ENCODE measurements around the gene CLTCL1.
"Not testable (repeated sequence)": the region's sequence is repeated elsewhere in the genome, so short reads cannot be mapped to it uniquely, and the experiment has no call there.

CLTCL1 gene

DNA sequence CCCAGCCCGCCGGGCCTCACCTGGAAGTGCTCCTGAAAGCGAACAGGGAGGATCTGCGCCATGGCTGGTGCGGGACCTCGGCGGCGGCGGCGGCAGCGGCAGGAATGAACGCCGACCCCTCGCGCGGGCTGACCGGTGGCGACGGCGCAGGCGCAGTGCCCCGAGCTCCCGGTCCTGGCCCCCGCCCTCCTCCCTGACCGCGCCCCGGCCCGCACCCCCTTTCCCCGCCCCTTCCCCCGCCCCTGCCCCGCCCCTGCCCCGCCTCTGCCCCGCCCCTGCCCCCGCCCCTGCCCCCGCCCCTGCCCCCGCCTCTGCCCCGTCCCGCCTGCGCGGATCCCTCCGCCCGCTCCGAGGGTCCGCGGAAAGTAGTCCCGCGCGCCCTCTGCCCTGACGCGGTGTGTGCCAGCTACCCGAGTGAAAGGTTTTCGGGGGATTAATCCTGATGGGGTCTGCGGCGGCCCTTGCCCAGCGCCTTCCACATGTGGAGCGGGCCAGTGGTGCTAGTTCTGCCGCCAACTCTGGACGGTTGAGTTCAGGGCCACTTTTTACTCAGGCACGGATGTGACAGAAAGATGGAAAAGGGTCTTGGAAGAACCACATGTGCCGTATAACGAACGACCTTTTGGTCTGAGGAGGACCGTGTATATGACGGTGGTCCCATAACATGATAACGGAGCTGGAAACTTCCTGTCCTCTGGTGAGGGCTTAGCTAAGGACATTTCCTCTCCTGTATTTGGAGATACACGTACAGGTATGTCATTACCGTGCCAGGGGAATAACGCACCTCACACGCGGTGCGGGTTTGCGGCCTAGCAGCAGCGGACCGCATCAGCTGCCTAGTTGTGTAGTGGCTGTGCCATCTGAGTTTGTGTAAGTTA lies at the start of gene CLTCL1:
Gene CLTCL1 (minus strand): TSS at position 140 of the 878 bp plus-strand sequence. CDS start 78 bp downstream, at position 62.
- no peaks in the 10 kb centered on the region for H3K9me3 ChIP-seq (ENCODE audit: insufficient read depth, low read depth, low read length)
- peak within 1 kb of the TSS; percentile 85 for H3K4me3 ChIP-seq (ENCODE audit: low read length)
- peaks cover 14% of the 10 kb centered on the region for H3K4me1 ChIP-seq (ENCODE audit: insufficient read depth, low read length)
- peaks cover 27% of the 10 kb centered on the region for H3K27me3 ChIP-seq (ENCODE audit: insufficient read depth, low read length)
- H3K27ac ChIP-seq (ENCODE audit: low read length): no peak within 1 kb of the TSS
- H3K9ac ChIP-seq (ENCODE audit: low read depth, low read length): peak within 1 kb of the TSS; percentile 75; the same call in 1 of the 2 replicates
- 0 out of 2 replicates have a peak, but pooled peaks cover 6% of the 10 kb centered on the region for H3K36me3 ChIP-seq (ENCODE audit: insufficient read depth, low read depth, low read length)

DNA sequence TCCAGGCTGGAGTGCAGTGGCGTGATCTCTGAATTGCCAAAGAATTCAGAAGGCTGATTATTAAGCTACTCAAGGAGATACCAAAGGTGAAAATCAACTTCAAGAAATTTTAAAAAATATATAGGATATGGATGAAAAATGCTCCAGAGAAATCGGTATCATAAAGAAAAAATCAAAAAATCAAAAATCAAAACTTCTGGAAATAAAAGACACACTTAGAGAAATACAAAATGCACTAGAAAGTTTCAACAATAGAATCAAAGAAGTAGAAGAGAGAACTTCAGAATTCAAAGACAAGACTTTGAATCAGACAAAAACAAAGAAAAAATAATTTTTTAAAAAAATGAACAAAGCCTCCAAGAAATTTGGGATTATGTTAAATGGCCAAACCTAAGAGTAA lies 45.6 kb upstream of the CLTCL1 start:
- Histone ChIP-seq H3K4me3 (ENCODE audit: low read length) (no peak overlapping the region), H3K36me3 (ENCODE audit: insufficient read depth, low read depth, low read length) (peaks cover 45% of the 10 kb centered on the region), H3K27me3 (ENCODE audit: insufficient read depth, low read length) (no peaks in the 10 kb centered on the region), H3K4me1 (ENCODE audit: insufficient read depth, low read length) (no peaks in the 10 kb centered on the region), H3K27ac (ENCODE audit: low read length) (no peak overlapping the region), H3K9ac (ENCODE audit: low read depth, low read length) (no peak overlapping the region), H3K9me3 (ENCODE audit: insufficient read depth, low read depth, low read length) (no peaks in the 10 kb centered on the region)

DNA sequence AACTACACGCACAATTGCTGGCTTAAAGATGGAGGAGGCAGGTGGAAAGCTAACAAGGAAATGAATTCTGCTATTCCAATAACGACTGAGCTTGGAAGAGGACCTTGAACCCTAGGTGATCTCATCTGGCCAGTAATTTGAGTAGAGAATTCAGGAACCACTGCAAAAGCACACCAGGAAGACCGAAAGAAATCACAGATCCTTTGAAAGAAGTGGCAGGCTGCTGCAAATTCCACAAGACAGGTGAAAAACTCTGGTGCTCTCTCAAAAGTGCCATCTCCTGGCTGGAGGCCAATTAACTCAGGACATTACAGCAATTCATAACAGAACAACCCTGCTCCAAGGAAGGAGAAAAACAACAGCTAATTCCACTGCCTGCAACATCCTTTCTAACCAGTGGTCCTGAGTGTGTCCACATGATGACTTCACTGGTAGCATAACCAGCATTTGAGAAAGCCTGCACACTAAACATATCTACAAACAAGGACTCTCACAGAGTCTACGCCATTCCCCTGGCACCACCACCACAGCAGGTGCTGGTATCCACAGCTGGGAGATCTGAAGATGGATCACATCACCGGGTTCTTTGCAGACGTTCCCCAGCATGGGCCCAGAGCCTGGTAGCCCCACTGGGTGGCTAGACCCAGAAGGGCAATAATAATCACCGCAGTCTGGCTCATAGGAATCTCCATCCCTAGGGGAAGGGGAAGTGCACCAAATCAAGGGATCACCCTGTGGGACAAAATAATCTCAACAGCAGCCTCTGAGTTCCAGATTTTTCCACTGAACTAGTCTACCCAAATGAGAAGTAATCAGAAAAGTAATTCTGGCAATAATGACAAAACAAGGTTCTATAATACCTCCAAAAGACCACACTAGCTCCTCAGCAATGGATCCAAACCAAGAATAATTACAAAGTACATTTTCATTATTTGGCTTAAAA lies 44.9 kb upstream of the CLTCL1 start:
- no peaks in the 10 kb centered on the region for H3K27me3 ChIP-seq (ENCODE audit: insufficient read depth, low read length)
- H3K4me1 ChIP-seq (ENCODE audit: insufficient read depth, low read length): no peaks in the 10 kb centered on the region
- H3K9me3 ChIP-seq (ENCODE audit: insufficient read depth, low read depth, low read length): no peaks in the 10 kb centered on the region
- no peak overlapping the region for H3K4me3 ChIP-seq (ENCODE audit: low read length)
- H3K9ac ChIP-seq (ENCODE audit: low read depth, low read length): no peak overlapping the region
- peaks cover 50% of the 10 kb centered on the region for H3K36me3 ChIP-seq (ENCODE audit: insufficient read depth, low read depth, low read length)
- no peak overlapping the region for H3K27ac ChIP-seq (ENCODE audit: low read length)

DNA sequence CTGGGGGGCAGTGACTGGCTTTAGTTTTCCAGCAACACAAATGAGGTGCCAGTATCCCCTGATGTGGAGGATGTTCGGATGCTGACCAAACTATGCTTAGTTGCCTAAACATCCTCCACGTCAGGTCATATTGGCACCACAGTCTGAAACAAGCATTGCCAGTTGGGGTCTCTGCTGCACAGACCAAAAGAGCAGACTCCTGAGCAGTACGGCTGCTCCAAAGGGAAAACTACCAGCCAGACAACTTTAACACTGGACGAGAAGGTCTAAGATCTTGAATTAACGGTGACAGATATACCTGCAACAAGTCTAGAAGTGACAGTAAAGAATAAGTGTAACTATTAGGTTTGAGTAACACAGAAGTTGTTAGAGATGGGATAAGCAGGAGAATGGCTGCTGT lies 40.5 kb upstream of the CLTCL1 start:
- H3K36me3 ChIP-seq (ENCODE audit: insufficient read depth, low read depth, low read length): peaks cover 66% of the 10 kb centered on the region

DNA sequence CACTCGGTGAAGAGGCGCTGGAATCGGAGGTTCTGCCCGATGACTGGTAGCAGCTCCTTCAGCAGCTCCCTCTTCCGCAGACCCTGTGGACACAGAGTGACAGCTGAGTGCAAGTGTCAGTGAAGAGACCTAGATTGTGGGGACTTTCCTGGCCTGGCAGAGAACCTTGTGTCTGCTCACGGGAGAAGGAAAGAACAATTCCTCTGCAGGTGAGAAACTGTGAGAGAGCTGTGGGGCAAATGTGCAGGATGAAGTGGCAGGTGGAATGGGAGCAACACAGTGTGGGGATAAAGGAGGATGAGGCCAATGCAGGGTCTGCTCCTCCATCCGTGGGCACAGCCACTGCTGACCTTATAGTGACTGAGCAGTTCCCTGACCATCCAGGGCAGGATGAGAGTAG lies 40.0 kb upstream of the CLTCL1 start:
- peaks cover 61% of the 10 kb centered on the region for H3K36me3 ChIP-seq (ENCODE audit: insufficient read depth, low read depth, low read length)

More for the DNA sequence above, 40.5 kb upstream of the CLTCL1 start:
- H3K4me3 ChIP-seq (ENCODE audit: low read length): no peak overlapping the region
- H3K9me3 ChIP-seq (ENCODE audit: insufficient read depth, low read depth, low read length): 0 out of 2 replicates have a peak, but pooled peaks cover 8% of the 10 kb centered on the region
- H3K4me1 ChIP-seq (ENCODE audit: insufficient read depth, low read length): no peaks in the 10 kb centered on the region
- H3K27me3 ChIP-seq (ENCODE audit: insufficient read depth, low read length): no peaks in the 10 kb centered on the region
- H3K9ac ChIP-seq (ENCODE audit: low read depth, low read length): no peak overlapping the region
- no peak overlapping the region for H3K27ac ChIP-seq (ENCODE audit: low read length)

DNA sequence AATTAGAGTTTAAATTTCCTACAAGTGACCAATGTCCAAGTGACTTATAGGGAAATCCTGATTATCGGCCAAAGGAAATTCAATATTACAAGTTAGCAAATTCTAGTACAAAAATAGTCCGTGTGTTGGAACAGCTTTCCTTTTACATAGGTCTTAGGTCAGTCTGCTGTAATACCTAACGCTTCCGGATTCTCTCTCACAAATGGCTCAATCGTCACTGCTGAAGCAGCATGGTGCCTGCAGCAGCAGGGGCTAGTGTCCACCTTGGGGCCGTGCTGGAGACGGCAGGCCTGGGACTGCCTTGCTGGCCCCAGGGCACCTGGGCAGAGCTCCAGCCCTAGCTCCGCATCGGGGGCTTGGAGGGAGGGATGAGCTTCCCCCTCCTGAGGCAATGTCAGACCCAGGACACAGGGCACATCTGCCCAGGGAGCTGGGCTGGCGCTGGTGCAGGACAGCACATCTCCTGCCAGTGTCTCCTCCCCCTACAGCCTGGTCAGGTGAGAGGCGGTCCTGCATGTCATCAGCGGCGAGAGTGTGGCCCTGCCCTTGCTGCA lies 39.4 kb upstream of the CLTCL1 start:
- 0 out of 2 replicates have a peak, but pooled peaks cover 8% of the 10 kb centered on the region for H3K9me3 ChIP-seq (ENCODE audit: insufficient read depth, low read depth, low read length)
- no peak overlapping the region for H3K4me3 ChIP-seq (ENCODE audit: low read length)
- no peaks in the 10 kb centered on the region for H3K27me3 ChIP-seq (ENCODE audit: insufficient read depth, low read length)
- no peak overlapping the region for H3K9ac ChIP-seq (ENCODE audit: low read depth, low read length)
- no peaks in the 10 kb centered on the region for H3K4me1 ChIP-seq (ENCODE audit: insufficient read depth, low read length)
- no peak overlapping the region for H3K27ac ChIP-seq (ENCODE audit: low read length)
- peaks cover 56% of the 10 kb centered on the region for H3K36me3 ChIP-seq (ENCODE audit: insufficient read depth, low read depth, low read length)

More for the DNA sequence above, 40.0 kb upstream of the CLTCL1 start:
- Histone ChIP-seq H3K9me3 (ENCODE audit: insufficient read depth, low read depth, low read length) (0 out of 2 replicates have a peak, but pooled peaks cover 8% of the 10 kb centered on the region), H3K27me3 (ENCODE audit: insufficient read depth, low read length) (no peaks in the 10 kb centered on the region), H3K9ac (ENCODE audit: low read depth, low read length) (no peak overlapping the region; the same call in 1 of the 2 replicates), H3K27ac (ENCODE audit: low read length) (no peak overlapping the region), H3K4me1 (ENCODE audit: insufficient read depth, low read length) (no peaks in the 10 kb centered on the region), H3K4me3 (ENCODE audit: low read length) (no peak overlapping the region)

DNA sequence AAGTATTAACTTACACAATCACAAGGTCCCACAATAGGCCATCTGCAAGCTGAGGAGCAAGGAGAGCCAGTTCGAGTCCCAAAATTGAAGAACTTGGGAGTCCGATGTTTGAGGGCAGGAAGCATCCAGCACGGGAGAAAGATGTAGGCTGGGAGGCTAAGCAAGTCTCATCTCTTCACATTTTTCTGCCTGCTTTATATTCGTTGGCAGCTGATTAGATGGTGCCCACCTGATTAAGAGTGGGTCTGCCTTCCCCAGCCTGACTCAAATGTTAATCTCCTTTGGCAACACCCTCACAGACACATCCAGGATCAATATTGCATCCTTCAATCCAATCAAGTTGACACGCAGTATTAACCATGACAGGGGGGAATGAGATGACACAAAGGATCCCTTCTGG lies 38.7 kb upstream of the CLTCL1 start:
- not testable (repeated sequence) for H3K4me3 ChIP-seq (ENCODE audit: low read length)
- H3K36me3 ChIP-seq (ENCODE audit: insufficient read depth, low read depth, low read length): peaks cover 48% of the 10 kb centered on the region

DNA sequence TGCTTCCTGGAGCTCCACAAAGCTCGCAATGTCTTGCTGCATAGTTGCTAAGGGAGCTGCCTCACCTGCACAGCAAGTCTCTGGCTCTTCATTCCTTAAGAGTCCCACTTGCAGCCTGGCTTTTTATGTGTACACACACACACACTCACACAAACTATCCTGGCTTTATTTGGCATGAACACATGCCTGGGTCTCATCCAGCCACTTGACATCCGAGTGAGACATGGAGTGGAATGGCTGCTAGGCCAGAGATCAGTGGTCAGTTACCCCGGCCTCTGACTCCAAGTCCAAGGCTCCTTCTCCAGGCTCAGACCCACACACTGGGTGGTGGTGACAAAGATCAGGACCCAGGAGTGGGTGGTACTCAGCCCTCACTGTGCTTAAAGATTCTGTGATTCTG lies 37.9 kb upstream of the CLTCL1 start:
- Histone ChIP-seq H3K9me3 (ENCODE audit: insufficient read depth, low read depth, low read length) (peaks cover 8% of the 10 kb centered on the region; the same call in 1 of the 2 replicates), H3K9ac (ENCODE audit: low read depth, low read length) (no peak overlapping the region), H3K36me3 (ENCODE audit: insufficient read depth, low read depth, low read length) (peaks cover 41% of the 10 kb centered on the region), H3K4me3 (ENCODE audit: low read length) (no peak overlapping the region), H3K4me1 (ENCODE audit: insufficient read depth, low read length) (no peaks in the 10 kb centered on the region), H3K27ac (ENCODE audit: low read length) (no peak overlapping the region), H3K27me3 (ENCODE audit: insufficient read depth, low read length) (no peaks in the 10 kb centered on the region)

More for the DNA sequence above, 38.7 kb upstream of the CLTCL1 start:
- H3K9ac ChIP-seq (ENCODE audit: low read depth, low read length); H3K9me3 ChIP-seq (ENCODE audit: insufficient read depth, low read depth, low read length); H3K27ac ChIP-seq (ENCODE audit: low read length); H3K27me3 ChIP-seq (ENCODE audit: insufficient read depth, low read length); H3K4me1 ChIP-seq (ENCODE audit: insufficient read depth, low read length): not testable (repeated sequence)

DNA sequence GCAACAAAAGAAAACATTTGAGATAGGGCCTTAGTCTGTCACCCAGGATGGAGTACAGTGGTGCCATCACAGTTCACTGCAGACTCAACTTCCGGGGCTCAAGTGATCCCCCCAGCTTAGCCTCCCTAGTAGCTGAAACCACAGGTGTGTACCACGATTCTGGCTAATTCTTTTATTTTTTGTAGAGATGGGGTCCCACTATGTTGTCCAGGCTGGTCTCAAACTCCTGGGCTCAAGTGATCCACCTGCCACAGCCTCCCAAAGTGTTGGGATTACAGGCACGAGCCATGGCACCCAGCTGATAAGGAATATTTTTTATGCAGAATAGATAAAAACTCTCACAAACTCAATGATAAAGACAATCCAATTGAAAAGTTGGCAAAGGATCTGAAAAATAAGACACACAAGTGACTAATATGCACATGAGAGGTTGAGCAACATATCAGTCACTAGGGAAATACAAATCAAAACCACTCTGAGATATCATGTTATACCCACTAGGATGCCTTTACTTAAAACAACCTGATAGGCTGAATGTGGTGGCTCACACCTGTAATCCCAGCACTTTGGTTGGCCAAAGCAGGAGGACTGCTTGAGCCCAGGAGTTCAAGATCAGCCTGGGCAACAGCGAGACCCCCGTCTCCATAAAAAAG lies 33.9 kb upstream of the CLTCL1 start:
- H3K4me3 ChIP-seq (ENCODE audit: low read length): no peak overlapping the region
- H3K27me3 ChIP-seq (ENCODE audit: insufficient read depth, low read length): no peaks in the 10 kb centered on the region
- H3K9me3 ChIP-seq (ENCODE audit: insufficient read depth, low read depth, low read length): peaks cover 14% of the 10 kb centered on the region; the same call in 1 of the 2 replicates
- H3K27ac ChIP-seq (ENCODE audit: low read length): no peak overlapping the region
- peaks cover 20% of the 10 kb centered on the region for H3K36me3 ChIP-seq (ENCODE audit: insufficient read depth, low read depth, low read length)
- H3K9ac ChIP-seq (ENCODE audit: low read depth, low read length): no peak overlapping the region
- no peaks in the 10 kb centered on the region for H3K4me1 ChIP-seq (ENCODE audit: insufficient read depth, low read length)

DNA sequence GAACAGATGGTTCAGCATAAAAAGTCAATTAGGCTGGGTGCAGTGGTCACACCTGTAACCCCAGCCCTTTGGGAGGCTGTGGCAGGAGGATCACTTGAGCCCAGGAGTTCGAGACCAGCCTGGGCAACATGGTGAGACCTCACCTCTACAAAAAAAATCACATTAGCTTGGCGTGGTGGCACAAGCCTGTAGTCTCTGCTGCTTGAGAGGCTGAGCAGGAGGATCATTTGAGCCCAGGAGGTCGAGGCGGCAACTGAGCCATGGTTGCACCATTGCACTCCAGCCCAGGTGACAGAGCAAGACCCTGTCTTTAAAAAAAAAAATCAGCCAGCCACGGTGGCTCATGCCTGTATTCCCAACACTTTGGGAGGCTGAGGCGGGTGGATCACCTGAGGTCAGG lies 31.9 kb upstream of the CLTCL1 start:
- not testable (repeated sequence) for H3K4me3 ChIP-seq (ENCODE audit: low read length); H3K27ac ChIP-seq (ENCODE audit: low read length); H3K27me3 ChIP-seq (ENCODE audit: insufficient read depth, low read length); H3K36me3 ChIP-seq (ENCODE audit: insufficient read depth, low read depth, low read length); H3K9ac ChIP-seq (ENCODE audit: low read depth, low read length); H3K4me1 ChIP-seq (ENCODE audit: insufficient read depth, low read length)
- H3K9me3 ChIP-seq (ENCODE audit: insufficient read depth, low read depth, low read length): peaks cover 23% of the 10 kb centered on the region

DNA sequence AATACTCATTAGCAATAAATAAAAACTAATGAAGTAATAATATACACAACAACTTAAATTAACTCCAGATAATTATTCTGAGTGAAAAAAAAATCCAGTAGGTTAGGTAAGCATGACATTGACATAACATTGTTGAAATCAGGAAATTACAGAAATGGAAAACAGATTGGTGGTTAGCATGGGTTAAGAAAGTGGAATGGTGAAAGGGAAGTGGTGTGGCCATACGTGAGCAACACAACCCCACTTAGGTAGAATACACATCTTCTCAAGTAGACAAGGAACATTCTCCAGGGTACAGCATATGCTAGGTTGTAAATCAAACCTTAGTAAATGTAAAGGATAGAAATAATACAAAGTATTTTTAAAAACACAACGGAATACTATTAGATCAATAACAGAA lies 30.2 kb upstream of the CLTCL1 start:
- H3K36me3 ChIP-seq (ENCODE audit: insufficient read depth, low read depth, low read length): no peaks in the 10 kb centered on the region
- no peak overlapping the region for H3K9ac ChIP-seq (ENCODE audit: low read depth, low read length)
- H3K4me1 ChIP-seq (ENCODE audit: insufficient read depth, low read length): no peaks in the 10 kb centered on the region
- no peak overlapping the region for H3K27ac ChIP-seq (ENCODE audit: low read length)
- peaks cover 33% of the 10 kb centered on the region for H3K9me3 ChIP-seq (ENCODE audit: insufficient read depth, low read depth, low read length)
- no peaks in the 10 kb centered on the region for H3K27me3 ChIP-seq (ENCODE audit: insufficient read depth, low read length)
- H3K4me3 ChIP-seq (ENCODE audit: low read length): no peak overlapping the region

Data from iPS-20b (cell line).